Mucosa of descending colon (tissue), 3 donors: ENCODE data around the gene SLC15A3. TPM values are rescaled to one million over a fixed set of nuclear protein-coding genes. Genes with fewer than 3 reads are reported as not detected.
A peak's percentile ranks its signal among the peaks of the same experiment; 100 is the strongest.
"Not testable (repeated sequence)": the region's sequence is repeated elsewhere in the genome, so short reads cannot be mapped to it uniquely, and the experiment has no call there.

Experiments used
- ATAC-seq: fragments of 200-7000 bp; cut with Tn5 transposase; one replicate; pipeline ENCODE4 v1.9.1; 2020; ENCODE audit warnings: mild to moderate bottlenecking, moderate library complexity
- DNase-seq, 3 donors: peaks; one replicate each; pipeline ENCODE4 v3.0.0-alpha.2; 2020
- H3K36me3 ChIP-seq: fragments of 200-600 bp; one replicate; pipeline ENCODE4 v1.8.0; 2021; ENCODE audit warnings: low read depth, mild to moderate bottlenecking
- H3K4me1 ChIP-seq: fragments of 200-600 bp; one replicate; pipeline ENCODE4 v1.8.0; 2021; ENCODE audit warnings: low read depth, mild to moderate bottlenecking
- H3K4me3 ChIP-seq: fragments of 200-600 bp; one replicate; pipeline ENCODE4 v1.8.0; 2021; ENCODE audit warnings: mild to moderate bottlenecking
- H3K9me3 ChIP-seq: fragments of 200-600 bp; one replicate; pipeline ENCODE4 v1.8.0; 2021; ENCODE audit warnings: mild to moderate bottlenecking
- intact Hi-C, 2 donors: fragments of 100-400 bp; cut with DNase I in 1 of 2; cut with micrococcal nuclease in 1 of 2; formaldehyde crosslinking; loops; one replicate each; pipeline versions ENCODE4 v1.11.0 to v1.11.1; 2022; cut with DNase I, micrococcal nuclease
- total RNA-seq, 3 donors: library from RNA; stranded (reverse); fragmentation: NEBNext Ultra II Directional in 2 of 3; extraction: Animal tissue kit (Norgen Biotek cat#: 25700) in 2 of 3; gene quantifications; one replicate each; pipeline versions ENCODE4 v1.2.1 to v1.2.4, GENCODE V29; 2021 to 2023
- TF ChIP-seq, protein P1 (sequence below): fragments of 200-600 bp; IDR thresholded peaks from one replicate; pipeline ENCODE4 v1.8.0; 2022; ENCODE audit warnings: antibody characterized with exemption, mild to moderate bottlenecking
- donor health status: DM: no; HTN: no; CAD: no; lungs with moderate emphysema.
- donor health status: DM: no; HTN: no; CAD: no.
- donor health status: DM: no; HTN: yes; CAD: no.

SLC15A3 gene
- total RNA-seq, 3 donors from 2014 or later, result 6.2 to 36.8 (median 18.4) TPM

- TF ChIP-seq, protein P1, sequence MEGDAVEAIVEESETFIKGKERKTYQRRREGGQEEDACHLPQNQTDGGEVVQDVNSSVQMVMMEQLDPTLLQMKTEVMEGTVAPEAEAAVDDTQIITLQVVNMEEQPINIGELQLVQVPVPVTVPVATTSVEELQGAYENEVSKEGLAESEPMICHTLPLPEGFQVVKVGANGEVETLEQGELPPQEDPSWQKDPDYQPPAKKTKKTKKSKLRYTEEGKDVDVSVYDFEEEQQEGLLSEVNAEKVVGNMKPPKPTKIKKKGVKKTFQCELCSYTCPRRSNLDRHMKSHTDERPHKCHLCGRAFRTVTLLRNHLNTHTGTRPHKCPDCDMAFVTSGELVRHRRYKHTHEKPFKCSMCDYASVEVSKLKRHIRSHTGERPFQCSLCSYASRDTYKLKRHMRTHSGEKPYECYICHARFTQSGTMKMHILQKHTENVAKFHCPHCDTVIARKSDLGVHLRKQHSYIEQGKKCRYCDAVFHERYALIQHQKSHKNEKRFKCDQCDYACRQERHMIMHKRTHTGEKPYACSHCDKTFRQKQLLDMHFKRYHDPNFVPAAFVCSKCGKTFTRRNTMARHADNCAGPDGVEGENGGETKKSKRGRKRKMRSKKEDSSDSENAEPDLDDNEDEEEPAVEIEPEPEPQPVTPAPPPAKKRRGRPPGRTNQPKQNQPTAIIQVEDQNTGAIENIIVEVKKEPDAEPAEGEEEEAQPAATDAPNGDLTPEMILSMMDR, result no peak
- Histone ChIP-seq H3K4me3 (no peak overlapping the region), H3K4me1 (peaks cover 10% of the 10 kb centered on the region), H3K36me3 (no peaks in the 10 kb centered on the region), H3K9me3 (no peaks in the 10 kb centered on the region)
- intact Hi-C loops, result no loop called here
- ATAC-seq, result no peak
- peak in 1 of 3 donors; percentile 56 for DNase-seq
Observed at GRCh38 chr11:60910281-60910687, 41.7 kb downstream of the SLC15A3 start.

GRCh38 chr11:60909680-60910280 is 42.2 kb downstream of the SLC15A3 start:
- H3K4me1 ChIP-seq, result peaks cover 12% of the 10 kb centered on the region
- intact Hi-C loops, DNase-seq, H3K9me3 ChIP-seq, ATAC-seq, H3K36me3 ChIP-seq, H3K4me3 ChIP-seq: not testable (repeated sequence)

DNA sequence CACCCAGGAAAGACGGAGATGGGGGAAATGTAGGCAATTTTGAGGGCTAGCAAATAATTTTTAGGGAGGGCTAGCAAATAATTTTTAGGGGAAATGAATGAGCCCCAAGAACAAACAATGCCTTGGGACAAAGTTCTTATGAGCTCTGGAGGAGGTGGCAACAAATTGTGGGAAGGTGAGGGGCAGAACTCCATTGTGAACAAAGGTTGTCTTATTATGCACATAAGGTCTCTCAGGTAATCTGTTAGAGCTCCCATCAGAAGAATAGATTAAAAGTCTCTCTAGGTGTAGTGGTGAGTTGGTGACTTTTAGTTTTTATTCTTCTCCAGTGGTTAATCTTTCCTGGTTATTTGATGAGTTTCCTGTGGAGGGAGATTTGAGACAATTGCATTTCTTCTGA is 43.2 kb downstream of the SLC15A3 start:
- intact Hi-C loops, result no loop called here
- TF ChIP-seq, protein P1, result no peak

DNA sequence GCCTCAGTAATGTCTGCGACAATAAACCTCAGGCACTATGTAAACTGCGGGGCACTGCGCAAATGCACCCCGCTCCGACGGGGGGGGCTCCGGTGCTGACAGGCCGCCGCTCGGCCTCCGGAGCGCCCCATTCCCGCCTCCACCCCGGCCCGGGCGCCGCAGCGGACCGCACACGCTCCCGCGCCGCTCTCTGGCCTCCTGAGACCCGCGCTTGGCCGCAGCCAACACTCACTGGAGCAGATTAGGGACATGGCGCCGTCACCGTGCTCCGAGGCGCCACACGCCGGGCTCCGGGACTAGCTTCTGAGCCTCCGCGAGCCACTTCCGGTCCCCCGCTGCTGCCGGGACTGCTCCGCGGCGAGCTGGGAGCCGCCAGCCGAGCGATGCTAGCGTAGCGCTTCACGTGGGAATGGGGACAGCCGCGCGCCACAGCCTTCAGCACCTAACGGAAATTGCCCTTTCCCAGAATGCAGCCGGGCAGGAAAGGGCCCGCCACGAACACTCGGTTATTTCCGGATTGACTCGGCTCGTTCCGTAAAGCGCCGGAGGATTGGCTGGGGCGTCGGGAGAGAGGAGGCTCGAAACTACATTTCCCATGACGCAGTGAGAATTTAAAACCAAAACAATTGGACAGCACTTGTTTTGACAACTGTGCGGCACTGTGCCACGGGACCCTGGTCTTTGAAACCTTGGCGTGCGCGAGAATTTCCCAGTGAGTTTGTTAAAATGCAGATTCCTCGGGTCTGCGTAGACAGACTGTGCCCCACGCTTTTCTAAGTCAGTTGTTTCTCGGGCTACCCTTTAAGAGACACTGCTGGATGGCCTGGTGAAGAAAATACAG is 45.6 kb downstream of the SLC15A3 start, which contains the start of gene PRPF19:
PRPF19 (minus strand) TSS at position 454 of the 841 bp plus-strand sequence; CDS start at position 251, 203 bp downstream.
- peaks cover 19% of the 10 kb centered on the region for H3K4me1 ChIP-seq
- ATAC-seq (peak; percentile 96), DNase-seq (peak; percentile 96 to 100 (median 99))
- H3K36me3 ChIP-seq, result no peaks in the 10 kb centered on the region
- TF ChIP-seq, protein P1, result no peak
- intact Hi-C loops, result no loop called here
- H3K4me3 ChIP-seq, result peak within 1 kb of the TSS; percentile 71
- H3K9me3 ChIP-seq, result no peaks in the 10 kb centered on the region

More for the DNA sequence above, 43.2 kb downstream of the SLC15A3 start:
- Histone ChIP-seq H3K9me3 (no peaks in the 10 kb centered on the region), H3K4me3 (no peak overlapping the region), H3K36me3 (no peaks in the 10 kb centered on the region), H3K4me1 (peaks cover 20% of the 10 kb centered on the region)
- DNase-seq (no peak), ATAC-seq (no peak)

GRCh38 chr11:60905551-60906113 is 46.3 kb downstream of the SLC15A3 start:
- Histone ChIP-seq H3K4me3 (peak overlapping the region; percentile 71), H3K9me3 (no peaks in the 10 kb centered on the region), H3K36me3 (peaks cover 2% of the 10 kb centered on the region), H3K4me1 (peaks cover 19% of the 10 kb centered on the region)
- TF ChIP-seq, protein P1, result no peak
- DNase-seq (peak in 1 of 3 donors; percentile 44), ATAC-seq (peak; percentile 51)
- intact Hi-C loops, result no loop called here

GRCh38 chr11:60905047-60905446 is 46.9 kb downstream of the SLC15A3 start:
- H3K9me3 ChIP-seq, result no peaks in the 10 kb centered on the region
- H3K4me3 ChIP-seq, result no peak overlapping the region
- peaks cover 19% of the 10 kb centered on the region for H3K4me1 ChIP-seq
- DNase-seq, result no peak
- H3K36me3 ChIP-seq, result peaks cover 5% of the 10 kb centered on the region
- TF ChIP-seq, protein P1, result no peak
- ATAC-seq, result no peak
- intact Hi-C loops, result no loop called here
